Liver (tissue), 9 donors: ENCODE measurements around the gene GRIN1. TPM values are rescaled to one million over a fixed set of nuclear protein-coding genes. Genes with fewer than 3 reads are reported as not detected.

Experiments
- DNase-seq: peaks from one replicate; pipeline ENCODE4 v3.0.0-alpha.2; 2017; ENCODE audit warnings: low spot score
- H3K27ac ChIP-seq, 2 donors: one replicate each; pipeline ENCODE4 v1.7.0; 2013; ENCODE audit warnings: inconsistent platforms in 2 of 2, low read length in 2 of 2, control low read depth in 1 of 2, low read depth in 1 of 2, mild to moderate bottlenecking in 1 of 2
- H3K27me3 ChIP-seq, 4 donors: one replicate each; pipeline versions ENCODE4 v1.6.1 to v1.7.0; 2013; ENCODE audit warnings: low read length in 3 of 4, inconsistent platforms in 1 of 4, mild to moderate bottlenecking in 1 of 4, moderate library complexity in 1 of 4; ENCODE audit not compliant: control insufficient read depth in 4 of 4, insufficient read depth in 4 of 4
- H3K36me3 ChIP-seq, 4 donors: one replicate each; pipeline versions ENCODE4 v1.6.1 to v1.7.0; 2013; ENCODE audit warnings: low read length in 3 of 4, mild to moderate bottlenecking in 3 of 4, low read depth in 1 of 4, moderate library complexity in 1 of 4; ENCODE audit not compliant: control insufficient read depth in 4 of 4, insufficient read depth in 3 of 4
- H3K4me1 ChIP-seq, 4 donors: one replicate each; pipeline versions ENCODE4 v1.6.1 to v1.7.0; 2013; ENCODE audit warnings: low read length in 3 of 4, mild to moderate bottlenecking in 3 of 4, moderate library complexity in 1 of 4; ENCODE audit not compliant: control insufficient read depth in 4 of 4, insufficient read depth in 4 of 4
- H3K4me3 ChIP-seq, 3 donors: one replicate each; pipeline versions ENCODE4 v1.6.1 to v1.7.0; 2013; ENCODE audit warnings: low read length in 3 of 3, control low read depth in 1 of 3, low read depth in 1 of 3, mild to moderate bottlenecking in 1 of 3
- H3K9ac ChIP-seq, 2 donors: one replicate each; pipeline ENCODE4 v1.7.0; 2013; ENCODE audit warnings: low read length in 2 of 2, mild to moderate bottlenecking in 2 of 2, moderate library complexity in 2 of 2, control low read depth in 1 of 2, low read depth in 1 of 2
- H3K9me3 ChIP-seq, 4 donors: one replicate each; pipeline versions ENCODE4 v1.6.1 to v1.7.0; 2013; ENCODE audit warnings: low read length in 3 of 4; ENCODE audit not compliant: control insufficient read depth in 4 of 4
- FOXA2 ChIP-seq: IDR thresholded peaks from 2 replicates; pipeline ENCODE4 v1.6.1; 2016; ENCODE audit warnings: antibody characterized with exemption
- GABPA ChIP-seq, 2 donors: IDR thresholded peaks in 1 of 2; conservative IDR thresholded peaks in 1 of 2; 2 replicates each; pipeline ENCODE4 v1.6.1; 2016; ENCODE audit warnings: antibody characterized with exemption in 2 of 2, mild to moderate bottlenecking in 1 of 2, moderate library complexity in 1 of 2
- HNF4A ChIP-seq, 2 donors: conservative IDR thresholded peaks; 2 replicates each; pipeline ENCODE4 v1.6.1; 2016; ENCODE audit warnings: antibody characterized with exemption in 2 of 2, mild to moderate bottlenecking in 2 of 2
- HNF4G ChIP-seq: IDR thresholded peaks from 2 replicates; pipeline ENCODE4 v1.6.1; 2016; ENCODE audit warnings: antibody characterized with exemption
- JUND ChIP-seq, 2 donors: IDR thresholded peaks; 2 replicates each; pipeline ENCODE4 v1.6.1; 2016; ENCODE audit warnings: antibody characterized with exemption in 2 of 2
- NR2F2 ChIP-seq: IDR thresholded peaks from 2 replicates; pipeline ENCODE4 v1.6.1; 2016; ENCODE audit warnings: antibody characterized with exemption
- RAD21 ChIP-seq, 2 donors: IDR thresholded peaks; 2 replicates each; pipeline ENCODE4 v1.6.1; 2016; ENCODE audit warnings: antibody characterized with exemption in 2 of 2, mild to moderate bottlenecking in 2 of 2
- RXRA ChIP-seq, 2 donors: IDR thresholded peaks; 2 replicates each; pipeline ENCODE4 v1.6.1; 2017 to 2018; ENCODE audit warnings: antibody characterized with exemption in 2 of 2, mild to moderate bottlenecking in 1 of 2
- SP1 ChIP-seq: IDR thresholded peaks from 2 replicates; pipeline ENCODE4 v1.6.1; 2018; ENCODE audit warnings: antibody characterized with exemption, mild to moderate bottlenecking
- WGBS: extraction: QIAGEN DNeasy Blood & Tissue Kit; methylation state at CpG from one replicate; pipeline ENCODE4 v1.1.7; 2013; 5-methylcytosine and 5-hydroxymethylcytosine counted together
- polyA plus RNA-seq, 2 donors: library from polyadenylated mRNA; stranded (reverse) in 1 of 2; unstranded in 1 of 2; fragments of 200-250 nt in 1 of 2; fragments of >200 nt in 1 of 2; fragmentation: Nextera tagmentation in 1 of 2; extraction: Ambion mirVana in 1 of 2; gene quantifications; one replicate each; pipeline versions ENCODE4 v1.2.1 to v1.2.3, GENCODE V29; 2013 to 2015
- total RNA-seq, 2 donors: library from RNA; depleted of rRNA; stranded (reverse); fragments of >200 nt; gene quantifications; one replicate each; pipeline ENCODE4 v1.2.3, GENCODE V29; 2014
- TF ChIP-seq, protein P1 (sequence below): IDR thresholded peaks from 2 replicates; pipeline ENCODE4 v1.6.1; 2016; ENCODE audit warnings: antibody characterized with exemption
- TF ChIP-seq, protein P2 (sequence below): IDR thresholded peaks from 2 replicates; pipeline ENCODE4 v1.6.1; 2016; ENCODE audit warnings: antibody characterized with exemption, mild to moderate bottlenecking
- TF ChIP-seq, protein P3 (sequence below): fragments of 150-350 bp; IDR thresholded peaks from 2 replicates; pipeline ENCODE4 v1.5.1; 2017; ENCODE audit warnings: improper control_type of control experiment, low read depth, low read length; ENCODE audit not compliant: missing input control
- donor health status: healthy.
- donor health status: healthy.
- donor health status: healthy.
- donor health status: healthy.
- donor health status: healthy.

The GRIN1 gene
- total and polyA plus RNA-seq, 4 donors = 0.05 TPM; not detected in 3

DNA sequence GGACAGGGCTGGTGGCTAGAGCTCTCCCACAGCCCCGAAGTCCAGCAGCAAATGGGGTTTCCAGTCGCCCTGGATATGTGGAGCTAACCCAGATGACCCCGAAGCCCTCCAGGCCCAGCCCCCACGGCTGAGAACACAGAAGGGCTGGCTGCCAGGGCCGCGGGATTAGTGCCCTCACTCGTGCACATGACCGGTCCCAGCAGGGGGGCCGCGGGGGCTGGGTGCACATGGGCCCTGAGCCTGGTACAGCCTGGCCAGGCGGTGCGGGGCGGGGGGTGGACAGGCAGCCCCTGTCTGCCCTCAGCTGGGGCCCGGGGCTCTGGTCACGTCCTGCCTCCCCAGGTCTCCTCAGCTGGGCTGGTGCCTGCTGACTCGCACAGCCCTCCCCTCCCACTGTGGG, 55.4 kb downstream of the GRIN1 start:
- TF ChIP-seq, protein P1, sequence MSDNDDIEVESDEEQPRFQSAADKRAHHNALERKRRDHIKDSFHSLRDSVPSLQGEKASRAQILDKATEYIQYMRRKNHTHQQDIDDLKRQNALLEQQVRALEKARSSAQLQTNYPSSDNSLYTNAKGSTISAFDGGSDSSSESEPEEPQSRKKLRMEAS = no peak
- peak in 1 of 2 donors; percentile 25 for TF ChIP-seq RXRA (IDR thresholded peaks at IDR 0.05)
- H3K27me3 ChIP-seq = no peaks in the 10 kb centered on the region
- DNase-seq = no peak
- H3K9ac ChIP-seq = no peak overlapping the region
- peak overlapping the region in 1 of 3 donors; percentile 11 for H3K4me3 ChIP-seq
- no peaks in the 10 kb centered on the region for H3K9me3 ChIP-seq
- H3K36me3 ChIP-seq = peaks cover 3 to 17% (median 5%) of the 10 kb centered on the region in 4 donors
- peaks cover 26 to 77% (median 61%) of the 10 kb centered on the region in 4 donors for H3K4me1 ChIP-seq
- H3K27ac ChIP-seq = peak overlapping the region in 1 of 2 donors; percentile 41
- WGBS = 37% methylated on average over 16 of the region's 16 CpGs

DNA sequence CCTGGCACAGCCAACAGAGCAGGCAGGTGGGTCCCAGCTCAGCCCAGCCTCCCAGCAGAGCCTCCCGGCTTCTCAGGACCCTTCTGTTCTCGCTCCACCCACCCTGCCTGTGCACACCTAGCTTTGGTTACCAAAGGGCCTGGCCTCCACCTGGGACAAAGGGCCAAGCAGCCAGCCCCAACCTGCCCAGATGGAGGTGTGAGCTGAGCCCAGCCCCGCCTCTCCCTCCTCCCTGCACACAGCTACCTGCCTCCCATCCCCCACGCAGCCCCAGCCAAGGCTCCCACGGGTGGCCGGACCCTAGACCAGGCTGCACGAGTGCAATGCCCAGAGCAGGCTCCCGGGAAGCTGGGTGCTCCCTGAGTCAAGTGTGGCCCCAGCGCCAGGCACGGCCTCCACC, 56.0 kb downstream of the GRIN1 start:
- WGBS = 57% methylated on average over 10 of the region's 10 CpGs
- Histone ChIP-seq H3K9ac (peak overlapping the region in 1 of 2 donors; percentile 10), H3K27ac (peak overlapping the region in 1 of 2 donors; percentile 41), H3K27me3 (no peaks in the 10 kb centered on the region), H3K9me3 (no peaks in the 10 kb centered on the region), H3K4me1 (peaks cover 24 to 75% (median 57%) of the 10 kb centered on the region in 4 donors), H3K36me3 (peaks cover 2 to 16% (median 5%) of the 10 kb centered on the region in 4 donors), H3K4me3 (peak overlapping the region in 1 of 3 donors; percentile 11)
- TF ChIP-seq, protein P2, sequence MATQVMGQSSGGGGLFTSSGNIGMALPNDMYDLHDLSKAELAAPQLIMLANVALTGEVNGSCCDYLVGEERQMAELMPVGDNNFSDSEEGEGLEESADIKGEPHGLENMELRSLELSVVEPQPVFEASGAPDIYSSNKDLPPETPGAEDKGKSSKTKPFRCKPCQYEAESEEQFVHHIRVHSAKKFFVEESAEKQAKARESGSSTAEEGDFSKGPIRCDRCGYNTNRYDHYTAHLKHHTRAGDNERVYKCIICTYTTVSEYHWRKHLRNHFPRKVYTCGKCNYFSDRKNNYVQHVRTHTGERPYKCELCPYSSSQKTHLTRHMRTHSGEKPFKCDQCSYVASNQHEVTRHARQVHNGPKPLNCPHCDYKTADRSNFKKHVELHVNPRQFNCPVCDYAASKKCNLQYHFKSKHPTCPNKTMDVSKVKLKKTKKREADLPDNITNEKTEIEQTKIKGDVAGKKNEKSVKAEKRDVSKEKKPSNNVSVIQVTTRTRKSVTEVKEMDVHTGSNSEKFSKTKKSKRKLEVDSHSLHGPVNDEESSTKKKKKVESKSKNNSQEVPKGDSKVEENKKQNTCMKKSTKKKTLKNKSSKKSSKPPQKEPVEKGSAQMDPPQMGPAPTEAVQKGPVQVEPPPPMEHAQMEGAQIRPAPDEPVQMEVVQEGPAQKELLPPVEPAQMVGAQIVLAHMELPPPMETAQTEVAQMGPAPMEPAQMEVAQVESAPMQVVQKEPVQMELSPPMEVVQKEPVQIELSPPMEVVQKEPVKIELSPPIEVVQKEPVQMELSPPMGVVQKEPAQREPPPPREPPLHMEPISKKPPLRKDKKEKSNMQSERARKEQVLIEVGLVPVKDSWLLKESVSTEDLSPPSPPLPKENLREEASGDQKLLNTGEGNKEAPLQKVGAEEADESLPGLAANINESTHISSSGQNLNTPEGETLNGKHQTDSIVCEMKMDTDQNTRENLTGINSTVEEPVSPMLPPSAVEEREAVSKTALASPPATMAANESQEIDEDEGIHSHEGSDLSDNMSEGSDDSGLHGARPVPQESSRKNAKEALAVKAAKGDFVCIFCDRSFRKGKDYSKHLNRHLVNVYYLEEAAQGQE = no peak
- no peak for TF ChIP-seq RAD21 (IDR thresholded peaks at IDR 0.05)
- no peak for TF ChIP-seq NR2F2
- TF ChIP-seq JUND (IDR thresholded peaks at IDR 0.05) = no peak
- TF ChIP-seq GABPA (IDR thresholded peaks at IDR 0.05 in 1 of 2, conservative IDR thresholded peaks at IDR 0.05 in 1 of 2) = no peak
- TF ChIP-seq SP1 = no peak
- TF ChIP-seq, protein P3, sequence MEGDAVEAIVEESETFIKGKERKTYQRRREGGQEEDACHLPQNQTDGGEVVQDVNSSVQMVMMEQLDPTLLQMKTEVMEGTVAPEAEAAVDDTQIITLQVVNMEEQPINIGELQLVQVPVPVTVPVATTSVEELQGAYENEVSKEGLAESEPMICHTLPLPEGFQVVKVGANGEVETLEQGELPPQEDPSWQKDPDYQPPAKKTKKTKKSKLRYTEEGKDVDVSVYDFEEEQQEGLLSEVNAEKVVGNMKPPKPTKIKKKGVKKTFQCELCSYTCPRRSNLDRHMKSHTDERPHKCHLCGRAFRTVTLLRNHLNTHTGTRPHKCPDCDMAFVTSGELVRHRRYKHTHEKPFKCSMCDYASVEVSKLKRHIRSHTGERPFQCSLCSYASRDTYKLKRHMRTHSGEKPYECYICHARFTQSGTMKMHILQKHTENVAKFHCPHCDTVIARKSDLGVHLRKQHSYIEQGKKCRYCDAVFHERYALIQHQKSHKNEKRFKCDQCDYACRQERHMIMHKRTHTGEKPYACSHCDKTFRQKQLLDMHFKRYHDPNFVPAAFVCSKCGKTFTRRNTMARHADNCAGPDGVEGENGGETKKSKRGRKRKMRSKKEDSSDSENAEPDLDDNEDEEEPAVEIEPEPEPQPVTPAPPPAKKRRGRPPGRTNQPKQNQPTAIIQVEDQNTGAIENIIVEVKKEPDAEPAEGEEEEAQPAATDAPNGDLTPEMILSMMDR = no peak
- TF ChIP-seq HNF4A (conservative IDR thresholded peaks at IDR 0.05) = no peak
- no peak for TF ChIP-seq HNF4G
- no peak for TF ChIP-seq FOXA2
- DNase-seq = no peak
